LNCaP clone FGC (cell line): ENCODE data around the gene RNF207.

ENCODE experiments used
- DNase-seq: peaks from one replicate; pipeline ENCODE4 v3.0.0-alpha.2; 2011; ENCODE audit warnings: low read depth
- H3K4me3 ChIP-seq: 2 replicates; pipeline ENCODE4 v1.5.1; 2011; ENCODE audit warnings: mild to moderate bottlenecking, low read depth, low read length, control low read depth
- TF ChIP-seq, protein P1 (sequence below): IDR thresholded peaks from 2 replicates; pipeline ENCODE4 v1.5.1; 2012; ENCODE audit warnings: mild to moderate bottlenecking; ENCODE audit not compliant: control insufficient read depth, insufficient read depth; ENCODE audit errors: extremely low read depth

Gene RNF207

DNA sequence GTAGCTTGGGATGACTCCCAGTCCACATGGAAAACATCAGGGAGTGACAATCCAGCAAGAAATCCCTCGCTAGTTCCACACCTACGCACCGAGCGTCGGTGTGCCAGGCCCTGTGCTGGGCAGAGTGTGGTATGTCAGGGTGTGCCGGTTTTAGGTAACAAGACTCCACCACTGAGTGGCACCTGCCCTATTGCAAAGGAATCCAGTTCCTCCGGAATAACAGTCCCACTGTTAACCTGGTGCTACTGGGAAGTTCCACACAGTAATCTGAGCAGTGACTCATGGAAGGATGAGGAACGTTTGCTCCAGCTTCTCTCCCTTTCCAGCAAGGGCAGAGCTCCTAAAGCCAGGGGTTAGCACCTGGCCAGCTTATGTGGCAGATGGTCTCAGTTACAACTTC lies 14.3 kb downstream of the RNF207 start:
- no peak overlapping the region for H3K4me3 ChIP-seq
- TF ChIP-seq, protein P1, sequence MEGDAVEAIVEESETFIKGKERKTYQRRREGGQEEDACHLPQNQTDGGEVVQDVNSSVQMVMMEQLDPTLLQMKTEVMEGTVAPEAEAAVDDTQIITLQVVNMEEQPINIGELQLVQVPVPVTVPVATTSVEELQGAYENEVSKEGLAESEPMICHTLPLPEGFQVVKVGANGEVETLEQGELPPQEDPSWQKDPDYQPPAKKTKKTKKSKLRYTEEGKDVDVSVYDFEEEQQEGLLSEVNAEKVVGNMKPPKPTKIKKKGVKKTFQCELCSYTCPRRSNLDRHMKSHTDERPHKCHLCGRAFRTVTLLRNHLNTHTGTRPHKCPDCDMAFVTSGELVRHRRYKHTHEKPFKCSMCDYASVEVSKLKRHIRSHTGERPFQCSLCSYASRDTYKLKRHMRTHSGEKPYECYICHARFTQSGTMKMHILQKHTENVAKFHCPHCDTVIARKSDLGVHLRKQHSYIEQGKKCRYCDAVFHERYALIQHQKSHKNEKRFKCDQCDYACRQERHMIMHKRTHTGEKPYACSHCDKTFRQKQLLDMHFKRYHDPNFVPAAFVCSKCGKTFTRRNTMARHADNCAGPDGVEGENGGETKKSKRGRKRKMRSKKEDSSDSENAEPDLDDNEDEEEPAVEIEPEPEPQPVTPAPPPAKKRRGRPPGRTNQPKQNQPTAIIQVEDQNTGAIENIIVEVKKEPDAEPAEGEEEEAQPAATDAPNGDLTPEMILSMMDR, result no peak
- DNase-seq, result peak; percentile 45

DNA sequence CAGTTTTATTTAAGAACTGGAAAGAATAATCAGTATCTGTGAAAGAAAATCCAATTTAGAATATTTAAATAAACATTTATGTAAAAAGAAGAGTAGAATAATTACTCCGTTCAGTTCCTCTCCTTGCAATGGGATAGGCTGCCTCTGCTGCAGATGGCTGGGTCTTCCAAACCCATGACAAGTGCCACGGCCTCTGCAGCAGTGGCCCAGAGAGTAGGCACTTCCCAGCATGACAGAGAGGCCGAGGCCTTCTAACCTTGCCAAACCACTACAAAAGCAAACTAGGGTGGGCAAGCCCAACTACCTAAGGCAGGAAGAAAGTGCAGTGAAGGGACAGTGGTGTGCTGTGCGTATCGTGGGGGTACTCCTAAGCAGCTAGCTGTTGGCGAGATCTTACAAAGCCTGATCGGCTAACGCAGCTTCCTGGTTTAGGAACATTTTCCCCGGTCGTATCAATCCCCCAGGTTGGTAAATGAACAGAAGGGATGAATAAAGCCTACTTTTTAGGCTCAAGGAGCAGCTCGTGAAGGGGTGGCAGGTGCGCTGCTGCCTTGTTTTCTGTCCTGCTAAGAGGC lies 15.4 kb downstream of the RNF207 start:
- TF ChIP-seq, protein P1, result no peak
- no peak for DNase-seq

DNA sequence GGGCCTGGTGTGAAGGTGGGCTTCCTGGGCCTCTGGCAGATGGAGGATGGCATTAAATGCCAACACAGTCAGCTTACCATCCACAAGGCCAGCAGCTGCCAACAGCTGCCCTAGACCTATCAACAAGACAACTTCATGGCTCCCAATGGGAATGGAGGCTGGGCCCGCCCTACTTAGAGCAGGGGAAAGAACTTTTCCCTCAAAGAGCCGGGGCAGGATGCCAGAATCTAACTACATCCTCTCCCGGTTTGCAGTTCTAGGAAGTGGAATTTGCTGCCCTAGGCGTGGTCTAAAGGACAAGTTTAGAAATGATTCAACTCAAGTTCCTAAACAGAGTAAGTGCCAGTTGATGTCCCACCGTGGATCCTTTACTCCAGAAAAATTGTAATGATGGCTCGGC lies 16.7 kb downstream of the RNF207 start:
- DNase-seq, result no peak
- TF ChIP-seq, protein P1, result no peak
- no peak overlapping the region for H3K4me3 ChIP-seq

More for the DNA sequence above, 15.4 kb downstream of the RNF207 start:
- no peak overlapping the region for H3K4me3 ChIP-seq

DNA sequence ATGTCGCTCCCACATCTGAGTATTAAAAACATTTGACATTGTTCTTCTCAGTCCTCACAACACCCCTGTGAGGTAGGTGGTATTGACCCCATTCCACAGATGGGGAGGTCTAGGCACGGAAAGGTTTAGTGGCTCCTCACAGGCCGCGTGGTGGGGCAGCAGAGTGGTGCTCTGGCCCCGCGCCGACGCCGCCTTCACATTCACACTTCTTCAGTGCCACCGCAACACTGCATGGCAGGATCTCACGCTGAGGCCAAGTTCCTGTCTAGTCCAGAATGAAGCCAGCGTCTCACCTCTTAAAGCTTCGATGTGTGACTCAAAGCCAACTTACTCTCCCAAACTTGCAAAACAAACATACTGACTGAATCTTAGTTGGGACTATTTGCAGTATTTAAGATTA lies 17.7 kb downstream of the RNF207 start:
- no peak for DNase-seq
- H3K4me3 ChIP-seq, result no peak overlapping the region
- TF ChIP-seq, protein P1, result no peak

DNA sequence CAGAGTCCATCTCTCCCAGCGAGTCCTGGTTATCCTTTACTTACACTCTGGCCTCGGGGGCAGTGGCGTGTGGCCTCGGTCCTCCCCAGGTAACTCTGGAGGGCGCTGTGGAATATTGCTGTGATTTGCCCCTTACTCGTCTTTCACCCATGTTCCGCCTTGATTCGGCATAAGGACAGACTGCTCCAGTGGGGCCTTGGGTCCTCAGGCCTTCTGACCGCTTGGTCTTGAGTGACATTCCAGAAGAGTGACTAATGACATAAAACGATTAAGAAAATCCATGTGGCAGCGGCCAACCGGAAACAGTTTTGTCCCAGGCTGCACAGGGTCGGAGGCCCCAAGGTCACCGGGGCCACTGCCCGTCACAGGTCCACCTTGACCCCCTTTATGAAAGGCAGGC lies 18.8 kb downstream of the RNF207 start:
- TF ChIP-seq, protein P1, result no peak
- H3K4me3 ChIP-seq, result no peak overlapping the region
- DNase-seq, result no peak

DNA sequence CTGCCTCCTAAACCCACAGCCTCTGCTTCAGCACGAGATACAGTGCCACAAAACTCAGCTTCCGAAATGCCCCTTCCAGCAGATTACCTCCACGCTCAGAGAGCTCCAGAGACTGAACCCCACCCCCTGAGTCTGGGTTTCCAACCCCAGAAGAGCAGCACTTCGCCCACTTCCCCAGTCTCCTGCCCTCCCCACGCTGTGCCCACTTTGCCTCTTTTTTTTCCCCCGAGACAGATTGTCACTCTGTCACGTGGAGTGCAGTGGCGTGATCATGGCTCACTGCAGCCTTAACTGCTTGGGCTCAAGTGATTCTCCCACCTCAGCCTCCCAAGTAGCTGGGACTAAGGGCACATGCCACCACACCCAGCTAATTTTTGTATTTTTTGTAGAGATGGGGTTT lies 19.7 kb downstream of the RNF207 start:
- TF ChIP-seq, protein P1, result no peak
- DNase-seq, result no peak
- no peak overlapping the region for H3K4me3 ChIP-seq

DNA sequence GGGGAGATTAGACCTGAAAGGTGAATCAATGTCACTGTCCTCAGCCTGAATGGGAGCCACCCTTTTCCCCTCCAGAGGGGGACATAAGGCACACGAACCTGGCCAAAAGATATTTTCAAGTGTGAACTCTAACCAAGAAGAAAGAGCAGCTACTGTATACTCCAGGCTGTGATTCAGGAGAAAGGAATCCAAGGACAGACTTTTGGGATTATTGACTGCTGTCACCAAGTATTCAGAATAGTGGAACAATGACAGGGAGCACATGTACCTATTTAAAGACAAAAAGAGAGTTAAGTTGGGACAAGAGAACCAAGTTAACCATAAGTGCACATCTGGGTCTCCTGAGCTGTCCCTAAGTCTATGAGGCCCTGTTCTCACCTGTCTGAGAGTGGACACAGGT lies 27.5 kb downstream of the RNF207 start:
- no peak overlapping the region for H3K4me3 ChIP-seq
- TF ChIP-seq, protein P1, result no peak
- DNase-seq, result no peak
